GM15510 (cell line): ENCODE data around the gene IDI2.

ENCODE experiments used
- POLR2A ChIP-seq: IDR thresholded peaks from 3 replicates; pipeline ENCODE4 v1.6.1; 2011; ENCODE audit warnings: borderline replicate concordance; ENCODE audit not compliant: insufficient read length; ENCODE audit errors: extremely low read depth

IDI2 gene

GRCh38 chr10:1033601-1034000, 7.9 kb upstream of the IDI2 start:
- TF ChIP-seq POLR2A: no peak

GRCh38 chr10:1029838-1030237, 4.2 kb upstream of the IDI2 start:
- TF ChIP-seq POLR2A: no peak

- TF ChIP-seq POLR2A: no peak
Observed at GRCh38 chr10:1026578-1026977, 919 bp upstream of the IDI2 start.

- TF ChIP-seq POLR2A: no peak
Observed at GRCh38 chr10:1024103-1024502, 1.6 kb downstream of the IDI2 start.

GRCh38 chr10:1022413-1022812, 3.2 kb downstream of the IDI2 start:
- no peak for TF ChIP-seq POLR2A

- no peak for TF ChIP-seq POLR2A
Observed at GRCh38 chr10:1020958-1021357, 4.7 kb downstream of the IDI2 start.

GRCh38 chr10:1020460-1020859, 5.2 kb downstream of the IDI2 start:
- no peak for TF ChIP-seq POLR2A

GRCh38 chr10:1019362-1019761, 6.3 kb downstream of the IDI2 start:
- TF ChIP-seq POLR2A: no peak

- no peak for TF ChIP-seq POLR2A
Observed at GRCh38 chr10:1015688-1016087, 10.0 kb downstream of the IDI2 start.

GRCh38 chr10:1011696-1012095, 14.0 kb downstream of the IDI2 start:
- TF ChIP-seq POLR2A: no peak

GRCh38 chr10:1010703-1011102, 15.0 kb downstream of the IDI2 start:
- no peak for TF ChIP-seq POLR2A

- no peak for TF ChIP-seq POLR2A
Observed at GRCh38 chr10:1009071-1009494, 16.6 kb downstream of the IDI2 start.

GRCh38 chr10:1007583-1007982, 18.1 kb downstream of the IDI2 start:
- TF ChIP-seq POLR2A: no peak

GRCh38 chr10:1006573-1006972, 19.1 kb downstream of the IDI2 start:
- no peak for TF ChIP-seq POLR2A

- no peak for TF ChIP-seq POLR2A
Observed at GRCh38 chr10:1003884-1004670, 21.6 kb downstream of the IDI2 start.

- no peak for TF ChIP-seq POLR2A
Observed at GRCh38 chr10:1002425-1003006, 23.1 kb downstream of the IDI2 start.
